ENCODE measurements around the gene SETBP1. TPM values are rescaled to one million over a fixed set of nuclear protein-coding genes. Genes with fewer than 3 reads are reported as not detected.

SETBP1 gene
- total RNA-seq, 2 experiments from 2014 or later, result 6.4 to 6.7 TPM

DNA sequence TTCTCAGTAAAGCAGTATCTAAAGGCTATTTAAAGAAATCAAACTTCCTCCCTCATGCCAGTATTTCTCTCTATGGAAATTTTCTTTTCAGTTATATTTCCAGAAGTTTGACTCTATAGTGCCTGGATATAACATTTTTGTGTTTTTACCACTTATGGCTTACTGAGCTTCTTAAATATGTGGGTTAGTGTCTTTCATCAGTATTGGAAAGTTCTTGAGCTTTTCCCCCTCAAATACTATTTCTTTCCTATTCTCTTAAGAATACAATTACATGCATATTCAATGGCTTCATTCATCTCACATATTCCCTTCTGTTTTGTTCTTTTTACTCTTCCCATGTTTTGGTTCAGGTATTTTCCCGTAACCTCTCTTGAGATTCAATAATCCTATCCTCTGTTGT lies 432.0 kb downstream of the SETBP1 start:
- intact Hi-C loops (cut with micrococcal nuclease), result no loop called here
- Mint-ChIP-seq H3K9me3 (no peaks in the 10 kb centered on the region), H3K36me3 (no peaks in the 10 kb centered on the region), H3K27me3 (peaks cover 10% of the 10 kb centered on the region), H3K27ac (no peak overlapping the region), H3K4me1 (ENCODE audit: low read depth) (no peaks in the 10 kb centered on the region), H3K4me3 (no peak overlapping the region)
- POLR2A ChIA-PET, result no interaction called here
- no peak for DNase-seq
- CTCF ChIA-PET, result no interaction called here

DNA sequence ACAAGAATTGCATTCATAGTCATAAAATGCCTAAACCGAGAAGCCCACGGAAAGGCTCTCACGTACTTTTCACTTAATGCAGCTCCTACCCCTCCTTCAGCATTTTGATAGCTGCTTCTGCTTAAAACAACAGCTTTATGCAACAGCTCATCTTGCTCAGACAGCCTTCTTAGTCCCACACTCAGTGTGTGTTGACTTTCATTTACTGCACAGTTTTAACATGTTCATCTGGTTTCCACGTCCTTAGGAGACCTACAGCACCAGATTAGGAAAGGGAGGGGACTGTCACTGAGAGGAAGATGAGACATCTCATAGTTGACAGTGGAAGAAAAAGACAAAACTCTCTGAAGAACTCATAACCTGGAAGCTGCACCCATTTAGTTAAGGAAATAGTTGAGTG lies 435.4 kb downstream of the SETBP1 start:
- POLR2A ChIA-PET, result no interaction called here

More for the DNA sequence above, 435.4 kb downstream of the SETBP1 start:
- peaks cover 9% of the 10 kb centered on the region for H3K27me3 Mint-ChIP-seq
- H3K27ac Mint-ChIP-seq, result no peak overlapping the region
- no peak for DNase-seq
- H3K4me1 Mint-ChIP-seq (ENCODE audit: low read depth), result no peaks in the 10 kb centered on the region
- H3K9me3 Mint-ChIP-seq, result no peaks in the 10 kb centered on the region
- H3K4me3 Mint-ChIP-seq, result no peak overlapping the region
- H3K36me3 Mint-ChIP-seq, result no peaks in the 10 kb centered on the region
- intact Hi-C loops (cut with micrococcal nuclease), result no loop called here
- CTCF ChIA-PET, result no interaction called here

Small RNA genes lying within 50 kb of the gene (microRNA-seq; reads per million reads assigned to microRNA genes)
- not detected for gene MIR4319 (ENCODE audit: borderline microRNAs expressed, borderline number of aligned reads, borderline replicate concordance)
